ENCODE data around the gene ZSWIM4.

DNA sequence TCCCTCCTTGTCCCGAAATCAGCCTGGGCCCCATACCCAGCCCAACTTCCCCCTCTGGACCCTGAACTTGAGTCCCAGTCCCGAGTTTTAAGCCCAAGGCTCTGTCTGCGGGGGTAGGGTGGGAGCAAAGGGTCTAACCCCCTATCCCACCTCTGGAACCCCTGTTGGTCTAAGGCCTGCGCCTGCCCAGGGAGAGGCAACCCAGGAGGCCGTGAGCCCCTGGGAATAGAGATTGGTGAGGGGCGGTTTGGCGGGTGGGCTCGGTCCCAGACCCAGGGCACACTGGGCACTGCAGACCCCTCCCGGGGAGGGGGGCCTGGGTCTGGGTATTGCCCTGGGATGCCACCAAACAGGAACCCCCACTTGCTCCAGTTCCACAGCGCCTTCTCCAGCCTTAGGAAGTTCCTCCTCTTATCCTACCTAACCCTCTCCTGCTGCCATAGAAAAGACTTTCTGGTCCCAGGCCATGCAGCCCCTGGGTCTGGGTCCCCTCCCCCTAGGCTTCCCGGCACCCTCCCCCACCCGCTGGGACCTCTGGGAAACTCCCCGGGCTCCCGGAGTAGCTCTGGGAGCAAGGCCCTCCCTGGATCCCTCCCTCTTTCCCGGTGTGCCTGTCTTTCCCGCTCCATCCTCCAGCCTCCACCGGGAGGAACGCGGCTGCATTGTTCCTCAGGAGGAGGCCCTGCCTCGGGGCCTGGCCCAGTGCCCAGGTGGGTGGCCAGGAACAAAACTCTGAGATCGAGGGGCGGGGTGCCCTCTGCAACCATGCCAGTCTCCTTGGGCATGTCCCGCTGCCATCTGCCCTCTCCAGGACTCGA is 48.1 kb downstream of the ZSWIM4 start:
- TF ChIP-seq, protein P1, sequence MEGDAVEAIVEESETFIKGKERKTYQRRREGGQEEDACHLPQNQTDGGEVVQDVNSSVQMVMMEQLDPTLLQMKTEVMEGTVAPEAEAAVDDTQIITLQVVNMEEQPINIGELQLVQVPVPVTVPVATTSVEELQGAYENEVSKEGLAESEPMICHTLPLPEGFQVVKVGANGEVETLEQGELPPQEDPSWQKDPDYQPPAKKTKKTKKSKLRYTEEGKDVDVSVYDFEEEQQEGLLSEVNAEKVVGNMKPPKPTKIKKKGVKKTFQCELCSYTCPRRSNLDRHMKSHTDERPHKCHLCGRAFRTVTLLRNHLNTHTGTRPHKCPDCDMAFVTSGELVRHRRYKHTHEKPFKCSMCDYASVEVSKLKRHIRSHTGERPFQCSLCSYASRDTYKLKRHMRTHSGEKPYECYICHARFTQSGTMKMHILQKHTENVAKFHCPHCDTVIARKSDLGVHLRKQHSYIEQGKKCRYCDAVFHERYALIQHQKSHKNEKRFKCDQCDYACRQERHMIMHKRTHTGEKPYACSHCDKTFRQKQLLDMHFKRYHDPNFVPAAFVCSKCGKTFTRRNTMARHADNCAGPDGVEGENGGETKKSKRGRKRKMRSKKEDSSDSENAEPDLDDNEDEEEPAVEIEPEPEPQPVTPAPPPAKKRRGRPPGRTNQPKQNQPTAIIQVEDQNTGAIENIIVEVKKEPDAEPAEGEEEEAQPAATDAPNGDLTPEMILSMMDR (IDR thresholded peaks at IDR 0.05) = no peak
- TF ChIP-seq ZFX (IDR thresholded peaks at IDR 0.05; ENCODE audit: borderline replicate concordance) = no peak
